Measurements from ENCODE around the gene PHF21A. TPM values are rescaled to one million over a fixed set of nuclear protein-coding genes. Genes with fewer than 3 reads are reported as not detected.

Gene PHF21A
- total and polyA plus RNA-seq, 10 of the 15 experiments (the other 5 are each of a cell fraction or from before 2014, with no cell fraction given), result 2.6 to 37.2 (median 16.0) TPM

DNA sequence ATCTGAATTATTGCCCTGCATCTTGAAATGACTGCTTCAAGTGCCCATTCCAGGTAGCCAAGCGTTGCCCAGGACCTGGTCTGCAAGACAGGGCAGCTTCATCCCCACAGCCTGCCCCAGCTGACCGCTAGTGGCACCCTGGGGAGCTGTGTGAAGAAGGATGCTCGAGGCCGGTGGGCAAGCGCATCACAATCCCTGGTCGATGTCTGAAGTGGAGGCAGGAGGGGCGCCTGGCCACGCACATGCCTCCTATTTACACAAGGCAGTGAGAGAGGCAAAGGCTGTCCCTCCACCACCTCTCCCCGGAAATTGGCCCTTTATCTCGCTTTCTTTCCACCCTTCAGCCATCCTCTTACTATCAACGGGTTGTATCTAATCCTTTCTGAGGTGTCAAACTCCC is 28.1 kb upstream of the PHF21A start:
- TF ChIP-seq NFIC (IDR thresholded peaks at IDR 0.05; ENCODE audit: low read depth, low read length), result no peak
- TF ChIP-seq EP300 (IDR thresholded peaks at IDR 0.05; ENCODE audit: borderline replicate concordance in 1 of 2, control insufficient read depth in 1 of 2, low read depth in 2 of 2, low read length in 2 of 2), result no peak
- TF ChIP-seq YBX1 (IDR thresholded peaks at IDR 0.05), result no peak
- no peak for TF ChIP-seq TAF1 (IDR thresholded peaks at IDR 0.05; ENCODE audit: borderline replicate concordance, low read depth, low read length)
- TF ChIP-seq ETV6 (conservative IDR thresholded peaks at IDR 0.05 in 1 of 2, IDR thresholded peaks at IDR 0.05 in 1 of 2; ENCODE audit: borderline replicate concordance in 1 of 2, low read depth in 1 of 2), result no peak
- TF ChIP-seq RAD21 (IDR thresholded peaks at IDR 0.05; ENCODE audit: insufficient read depth, low read depth, low read length), result no peak
- TF ChIP-seq CEBPB (IDR thresholded peaks at IDR 0.05; ENCODE audit: borderline replicate concordance in 1 of 2, low read depth in 2 of 2, low read length in 2 of 2), result no peak
- no peak for TF ChIP-seq SP1 (IDR thresholded peaks at IDR 0.05; ENCODE audit: low read depth, low read length)
- no peak for TF ChIP-seq TARDBP (IDR thresholded peaks at IDR 0.05; ENCODE audit: borderline replicate concordance)
- no peak for TF ChIP-seq NR2C1 (IDR thresholded peaks at IDR 0.05)
- no peak for TF ChIP-seq SMC3 (IDR thresholded peaks at IDR 0.05; ENCODE audit: borderline replicate concordance, low read length)
- no peak for TF ChIP-seq RELA (IDR thresholded peaks at IDR 0.05; ENCODE audit: borderline replicate concordance, partially characterized antibody)
- TF ChIP-seq, protein P1, sequence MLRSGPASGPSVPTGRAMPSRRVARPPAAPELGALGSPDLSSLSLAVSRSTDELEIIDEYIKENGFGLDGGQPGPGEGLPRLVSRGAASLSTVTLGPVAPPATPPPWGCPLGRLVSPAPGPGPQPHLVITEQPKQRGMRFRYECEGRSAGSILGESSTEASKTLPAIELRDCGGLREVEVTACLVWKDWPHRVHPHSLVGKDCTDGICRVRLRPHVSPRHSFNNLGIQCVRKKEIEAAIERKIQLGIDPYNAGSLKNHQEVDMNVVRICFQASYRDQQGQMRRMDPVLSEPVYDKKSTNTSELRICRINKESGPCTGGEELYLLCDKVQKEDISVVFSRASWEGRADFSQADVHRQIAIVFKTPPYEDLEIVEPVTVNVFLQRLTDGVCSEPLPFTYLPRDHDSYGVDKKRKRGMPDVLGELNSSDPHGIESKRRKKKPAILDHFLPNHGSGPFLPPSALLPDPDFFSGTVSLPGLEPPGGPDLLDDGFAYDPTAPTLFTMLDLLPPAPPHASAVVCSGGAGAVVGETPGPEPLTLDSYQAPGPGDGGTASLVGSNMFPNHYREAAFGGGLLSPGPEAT (IDR thresholded peaks at IDR 0.05; ENCODE audit: low read depth), result no peak
- TF ChIP-seq EED (IDR thresholded peaks at IDR 0.05; ENCODE audit: low read depth), result no peak
- TF ChIP-seq STAT1 (conservative IDR thresholded peaks at IDR 0.05), result no peak
- POLR2A ChIA-PET, result no interaction called here
- BruUV-seq (replicated peaks), result no TSS peak
- Histone ChIP-seq H3K27me3 (replicated peaks in 1 of 2; ENCODE audit: control insufficient read depth in 2 of 2, insufficient read depth in 2 of 2, low read length in 1 of 2) (no peaks in the 10 kb centered on the region), H3K36me3 (ENCODE audit: control insufficient read depth in 2 of 2, insufficient read depth in 2 of 2, low read length in 1 of 2) (no peaks in the 10 kb centered on the region), H4K20me1 (ENCODE audit: control insufficient read depth, insufficient read depth) (no peaks in the 10 kb centered on the region), H3K9ac (ENCODE audit: control insufficient read depth, insufficient read depth, low read length) (no peak overlapping the region), H3K79me2 (ENCODE audit: control insufficient read depth, insufficient read depth, low read length) (no peaks in the 10 kb centered on the region), H2AFZ (ENCODE audit: control insufficient read depth, low read depth, low read length) (no peak overlapping the region), H3K9me3 (replicated peaks; ENCODE audit: control insufficient read depth, insufficient read depth, low read length) (no peaks in the 10 kb centered on the region), H3K4me2 (ENCODE audit: control insufficient read depth, insufficient read depth) (no peak overlapping the region), H3K4me3 (no peak overlapping the region), H3K27ac (ENCODE audit: control insufficient read depth, insufficient read depth) (no peak overlapping the region), H3K4me1 (ENCODE audit: control insufficient read depth, insufficient read depth, low read length) (no peaks in the 10 kb centered on the region)
- 44% methylated on average over 11 of the region's 11 CpGs for WGBS (ENCODE audit: insufficient coverage, insufficient replicate concordance, low lambda C conversion rate, missing lambda C conversion rate)
- intact Hi-C loops (cut with micrococcal nuclease; ENCODE audit: unreplicated experiment) (no loop called here), in situ Hi-C loops (cut with MboI) (no loop called here)
- FAIRE-seq (no peak), DNase-seq (ENCODE audit: low read depth, low spot score) (no peak), ATAC-seq (no peak)
- SMC1A ChIA-PET (ENCODE audit: uncharacterized antibody, unreplicated experiment), result no interaction called here
- RAD21 ChIA-PET (ENCODE audit: unreplicated experiment), result no interaction called here
- CTCF ChIA-PET, result no interaction called here

All from GM12878 (cell line).